SK-N-SH (cell line): Measurements from ENCODE around the gene CABLES2. TPM values are rescaled to one million over a fixed set of nuclear protein-coding genes. Genes with fewer than 3 reads are reported as not detected.

Experiments
- CTCF ChIA-PET: fragments of 300-600, 350-600 bp; formaldehyde crosslinking; extraction: SDS; loops from one replicate; lab custom pipeline; 2021; lab: Yijun Ruan, JAX
- POLR2A ChIA-PET: fragments of 350-600 bp; sonication (Branson Sonifier 250); formaldehyde crosslinking; extraction: SDS; loops from one replicate; lab custom pipeline; 2020; ENCODE audit warnings: antibody characterized with exemption, inconsistent platforms; lab: Yijun Ruan, JAX
- DNase-seq: peaks from one replicate; pipeline ENCODE4 v3.0.0; 2012
- H2AFZ ChIP-seq: fragments of 200-600 bp; sonication (generic); 2 replicates; pipeline ENCODE4 v1.8.1; 2016; ENCODE audit warnings: antibody characterized with exemption, mild to moderate bottlenecking, low read depth
- H3F3A ChIP-seq: fragments of 200-600 bp; sonication (generic); replicated peaks from 2 replicates; pipeline ENCODE3; 2016; ENCODE audit warnings: antibody characterized with exemption, mild to moderate bottlenecking; ENCODE audit not compliant: insufficient read depth
- H3K27ac ChIP-seq, 2 experiments: fragments of 200-500 bp in 1 of 2; fragments of 200-600 bp in 1 of 2; sonication (Bioruptor generic) in 1 of 2; sonication (generic), shearing (Covaris generic) in 1 of 2; 2 replicates each; pipeline versions ENCODE4 v1.5.1 to v1.6.1; 2014 to 2016; ENCODE audit warnings: low read depth in 2 of 2, inconsistent platforms in 1 of 2, low read length in 1 of 2, mild to moderate bottlenecking in 1 of 2, mixed read lengths in 1 of 2
- H3K27me3 ChIP-seq: fragments of 200-600 bp; sonication (generic), shearing (Covaris generic); 2 replicates; pipeline ENCODE4 v1.6.1; 2016; ENCODE audit warnings: mixed run types; ENCODE audit not compliant: insufficient read depth
- H3K36me3 ChIP-seq, 2 experiments: fragments of 200-500 bp in 1 of 2; fragments of 200-600 bp in 1 of 2; sonication (Bioruptor generic) in 1 of 2; sonication (generic) in 1 of 2; replicated peaks in 1 of 2; 2 replicates each; pipeline versions ENCODE3 to v1.5.1; 2014 to 2016; ENCODE audit warnings: low read length in 1 of 2, mild to moderate bottlenecking in 1 of 2; ENCODE audit not compliant: insufficient read depth in 2 of 2, control insufficient read depth in 1 of 2
- H3K4me1 ChIP-seq, 2 experiments: fragments of 200-500 bp in 1 of 2; fragments of 200-600 bp in 1 of 2; sonication (Bioruptor generic) in 1 of 2; sonication (generic), shearing (Covaris generic) in 1 of 2; 2 replicates each; pipeline versions ENCODE4 v1.5.1 to v1.6.1; 2014 to 2016; ENCODE audit warnings: low read depth in 1 of 2, low read length in 1 of 2, mixed run types in 1 of 2; ENCODE audit not compliant: insufficient read depth in 2 of 2, control insufficient read depth in 1 of 2
- H3K4me2 ChIP-seq: fragments of 200-600 bp; sonication (generic), shearing (Covaris generic); 2 replicates; pipeline ENCODE4 v1.6.1; 2017; ENCODE audit warnings: mixed run types
- H3K4me3 ChIP-seq, 2 experiments: fragments of 200-500 bp in 1 of 2; fragments of 200-600 bp in 1 of 2; sonication (Bioruptor generic) in 1 of 2; sonication (generic), shearing (Covaris generic) in 1 of 2; 2 replicates each; pipeline versions ENCODE4 v1.5.1 to v1.8.1; 2014 to 2016; ENCODE audit warnings: low read depth in 2 of 2, inconsistent platforms in 1 of 2, low read length in 1 of 2, mild to moderate bottlenecking in 1 of 2, mixed read lengths in 1 of 2, moderate library complexity in 1 of 2
- H3K79me2 ChIP-seq: fragments of 200-600 bp; sonication (generic); 2 replicates; pipeline ENCODE4 v1.8.1; 2017; ENCODE audit warnings: mild to moderate bottlenecking; ENCODE audit not compliant: insufficient read depth
- H3K9ac ChIP-seq: fragments of 200-600 bp; sonication (generic); 2 replicates; pipeline ENCODE4 v1.6.1; 2017; ENCODE audit warnings: mixed run types
- H3K9me2 ChIP-seq: fragments of 200-600 bp; sonication (generic); 2 replicates; pipeline ENCODE4 v1.6.1; 2017; ENCODE audit warnings: mixed run types
- H3K9me3 ChIP-seq: fragments of 200-600 bp; sonication (generic); 2 replicates; pipeline ENCODE4 v1.6.1; 2017; ENCODE audit warnings: mixed run types, mild to moderate bottlenecking, moderate library complexity
- H4K20me1 ChIP-seq: fragments of 200-600 bp; sonication (generic); 2 replicates; pipeline ENCODE4 v1.6.1; 2017; ENCODE audit warnings: mild to moderate bottlenecking, mixed run types; ENCODE audit not compliant: insufficient read depth
- CHD2 ChIP-seq: fragments of 150-350 bp; IDR thresholded peaks from 2 replicates; pipeline ENCODE4 v1.6.1; 2018; ENCODE audit warnings: low read length; ENCODE audit not compliant: partially characterized antibody
- ELF1 ChIP-seq: IDR thresholded peaks from 2 replicates; pipeline ENCODE4 v1.4.0; 2012
- FOXJ3 ChIP-seq: sonication (generic); formaldehyde crosslinking; IDR thresholded peaks from 2 replicates; pipeline ENCODE4 v1.5.1; 2020; ENCODE audit warnings: mild to moderate bottlenecking, missing genetic modification reagents
- GATA2 ChIP-seq: sonication (generic); formaldehyde crosslinking; IDR thresholded peaks from 2 replicates; pipeline ENCODE4 v1.5.0; 2020; ENCODE audit warnings: mild to moderate bottlenecking, missing genetic modification reagents
- MAX ChIP-seq: IDR thresholded peaks from 2 replicates; pipeline ENCODE4 v1.4.0; 2012; ENCODE audit warnings: low read depth
- MEF2A ChIP-seq: IDR thresholded peaks from 2 replicates; pipeline ENCODE4 v1.4.0; 2012; ENCODE audit warnings: low read depth, borderline replicate concordance
- NRF1 ChIP-seq: IDR thresholded peaks from 2 replicates; pipeline ENCODE4 v1.6.1; 2012; ENCODE audit warnings: low read depth, mild to moderate bottlenecking, low read length
- POLR2AphosphoS5 ChIP-seq: IDR thresholded peaks from 2 replicates; pipeline ENCODE4 v1.6.1; 2012; ENCODE audit warnings: low read depth, low read length
- RAD21 ChIP-seq: IDR thresholded peaks from 2 replicates; pipeline ENCODE4 v1.6.1; 2012; ENCODE audit warnings: mild to moderate bottlenecking, low read length
- RCOR1 ChIP-seq: fragments of 150-350 bp; IDR thresholded peaks from 2 replicates; pipeline ENCODE4 v1.6.1; 2017; ENCODE audit warnings: antibody characterized with exemption, low read length
- RFX5 ChIP-seq: IDR thresholded peaks from 2 replicates; pipeline ENCODE4 v1.6.1; 2012; ENCODE audit warnings: mild to moderate bottlenecking, improper control_type of control experiment, low read length
- SIN3A ChIP-seq: IDR thresholded peaks from 2 replicates; pipeline ENCODE4 v1.6.1; 2012; ENCODE audit warnings: low read depth, mild to moderate bottlenecking, low read length, moderate library complexity, borderline replicate concordance
- SMC3 ChIP-seq: IDR thresholded peaks from 2 replicates; pipeline ENCODE4 v1.6.1; 2012; ENCODE audit warnings: low read depth, low read length, improper control_type of control experiment
- YY1 ChIP-seq: IDR thresholded peaks from 2 replicates; pipeline ENCODE4 v1.4.0; 2012; ENCODE audit warnings: low read depth, mild to moderate bottlenecking
- WGBS: methylation state at CpG from one replicate; pipeline ENCODE4 v1.1.6; 2017; ENCODE audit warnings: low lambda C conversion rate; 5-methylcytosine and 5-hydroxymethylcytosine counted together
- polyA plus RNA-seq, 3 experiments: library from polyadenylated mRNA; depleted of rRNA; stranded (reverse); fragments of >200 nt; gene quantifications; 2 replicates each; pipeline ENCODE4 v1.2.3, GENCODE V29; 2012
- TF ChIP-seq, protein P1 (sequence below): IDR thresholded peaks from 2 replicates; pipeline ENCODE4 v1.4.0; 2012; ENCODE audit warnings: low read depth, borderline replicate concordance
- TF ChIP-seq, protein P2 (sequence below): IDR thresholded peaks from 2 replicates; pipeline ENCODE4 v1.4.0; 2012; ENCODE audit warnings: low read depth, borderline replicate concordance
- TF ChIP-seq, protein P3 (sequence below): IDR thresholded peaks from 2 replicates; pipeline ENCODE4 v1.6.1; 2012; ENCODE audit warnings: mild to moderate bottlenecking, low read depth, low read length, moderate library complexity

CABLES2 gene
- polyA plus RNA-seq, 1 of the 3 experiments (the other 2 are of a cell fraction), result 4.8 TPM

- Histone ChIP-seq H3K36me3 (no peaks in the 10 kb centered on the region), H3K79me2 (no peaks in the 10 kb centered on the region), H3K9ac (no peak overlapping the region), H3F3A (no peaks in the 10 kb centered on the region), H3K9me2 (no peaks in the 10 kb centered on the region), H3K9me3 (no peaks in the 10 kb centered on the region), H3K27ac (no peak overlapping the region), H3K4me1 (no peaks in the 10 kb centered on the region), H2AFZ (no peak overlapping the region), H3K27me3 (no peaks in the 10 kb centered on the region), H3K4me3 (no peak overlapping the region), H4K20me1 (no peaks in the 10 kb centered on the region), H3K4me2 (no peak overlapping the region)
- TF ChIP-seq MEF2A (no peak), MAX (no peak), RFX5 (no peak), CHD2 (no peak), SIN3A (no peak), FOXJ3 (CRISPR knock-in tag) (no peak), NRF1 (no peak), SMC3 (no peak), RCOR1 (no peak), GATA2 (no peak), YY1 (no peak), POLR2AphosphoS5 (no peak), RAD21 (no peak), ELF1 (no peak)
- TF ChIP-seq, protein P1, sequence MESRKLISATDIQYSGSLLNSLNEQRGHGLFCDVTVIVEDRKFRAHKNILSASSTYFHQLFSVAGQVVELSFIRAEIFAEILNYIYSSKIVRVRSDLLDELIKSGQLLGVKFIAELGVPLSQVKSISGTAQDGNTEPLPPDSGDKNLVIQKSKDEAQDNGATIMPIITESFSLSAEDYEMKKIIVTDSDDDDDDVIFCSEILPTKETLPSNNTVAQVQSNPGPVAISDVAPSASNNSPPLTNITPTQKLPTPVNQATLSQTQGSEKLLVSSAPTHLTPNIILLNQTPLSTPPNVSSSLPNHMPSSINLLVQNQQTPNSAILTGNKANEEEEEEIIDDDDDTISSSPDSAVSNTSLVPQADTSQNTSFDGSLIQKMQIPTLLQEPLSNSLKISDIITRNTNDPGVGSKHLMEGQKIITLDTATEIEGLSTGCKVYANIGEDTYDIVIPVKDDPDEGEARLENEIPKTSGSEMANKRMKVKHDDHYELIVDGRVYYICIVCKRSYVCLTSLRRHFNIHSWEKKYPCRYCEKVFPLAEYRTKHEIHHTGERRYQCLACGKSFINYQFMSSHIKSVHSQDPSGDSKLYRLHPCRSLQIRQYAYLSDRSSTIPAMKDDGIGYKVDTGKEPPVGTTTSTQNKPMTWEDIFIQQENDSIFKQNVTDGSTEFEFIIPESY, result no peak
- TF ChIP-seq, protein P2, sequence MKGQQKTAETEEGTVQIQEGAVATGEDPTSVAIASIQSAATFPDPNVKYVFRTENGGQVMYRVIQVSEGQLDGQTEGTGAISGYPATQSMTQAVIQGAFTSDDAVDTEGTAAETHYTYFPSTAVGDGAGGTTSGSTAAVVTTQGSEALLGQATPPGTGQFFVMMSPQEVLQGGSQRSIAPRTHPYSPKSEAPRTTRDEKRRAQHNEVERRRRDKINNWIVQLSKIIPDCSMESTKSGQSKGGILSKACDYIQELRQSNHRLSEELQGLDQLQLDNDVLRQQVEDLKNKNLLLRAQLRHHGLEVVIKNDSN, result no peak
- TF ChIP-seq, protein P3, sequence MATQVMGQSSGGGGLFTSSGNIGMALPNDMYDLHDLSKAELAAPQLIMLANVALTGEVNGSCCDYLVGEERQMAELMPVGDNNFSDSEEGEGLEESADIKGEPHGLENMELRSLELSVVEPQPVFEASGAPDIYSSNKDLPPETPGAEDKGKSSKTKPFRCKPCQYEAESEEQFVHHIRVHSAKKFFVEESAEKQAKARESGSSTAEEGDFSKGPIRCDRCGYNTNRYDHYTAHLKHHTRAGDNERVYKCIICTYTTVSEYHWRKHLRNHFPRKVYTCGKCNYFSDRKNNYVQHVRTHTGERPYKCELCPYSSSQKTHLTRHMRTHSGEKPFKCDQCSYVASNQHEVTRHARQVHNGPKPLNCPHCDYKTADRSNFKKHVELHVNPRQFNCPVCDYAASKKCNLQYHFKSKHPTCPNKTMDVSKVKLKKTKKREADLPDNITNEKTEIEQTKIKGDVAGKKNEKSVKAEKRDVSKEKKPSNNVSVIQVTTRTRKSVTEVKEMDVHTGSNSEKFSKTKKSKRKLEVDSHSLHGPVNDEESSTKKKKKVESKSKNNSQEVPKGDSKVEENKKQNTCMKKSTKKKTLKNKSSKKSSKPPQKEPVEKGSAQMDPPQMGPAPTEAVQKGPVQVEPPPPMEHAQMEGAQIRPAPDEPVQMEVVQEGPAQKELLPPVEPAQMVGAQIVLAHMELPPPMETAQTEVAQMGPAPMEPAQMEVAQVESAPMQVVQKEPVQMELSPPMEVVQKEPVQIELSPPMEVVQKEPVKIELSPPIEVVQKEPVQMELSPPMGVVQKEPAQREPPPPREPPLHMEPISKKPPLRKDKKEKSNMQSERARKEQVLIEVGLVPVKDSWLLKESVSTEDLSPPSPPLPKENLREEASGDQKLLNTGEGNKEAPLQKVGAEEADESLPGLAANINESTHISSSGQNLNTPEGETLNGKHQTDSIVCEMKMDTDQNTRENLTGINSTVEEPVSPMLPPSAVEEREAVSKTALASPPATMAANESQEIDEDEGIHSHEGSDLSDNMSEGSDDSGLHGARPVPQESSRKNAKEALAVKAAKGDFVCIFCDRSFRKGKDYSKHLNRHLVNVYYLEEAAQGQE, result no peak
- ChIA-PET CTCF (interaction anchor here (1.0 to 2.2 kb wide), 2 partner anchors 13 to 194 kb away, joined by 3 to 9 read pairs; no protein-coding TSS in a partner anchor), POLR2A (no interaction called here)
- WGBS, result 0% methylated on average over 2 of the region's 10 CpGs
- no peak for DNase-seq
These were observed 16.2 kb upstream of the CABLES2 start for GRCh38 chr20:62423326-62423706.
